GM10266 (cell line): ENCODE results near the gene RGL3.
A peak's percentile ranks its signal among the peaks of the same experiment; 100 is the strongest.
"Not testable (repeated sequence)": the region's sequence is repeated elsewhere in the genome, so short reads cannot be mapped to it uniquely, and the experiment has no call there.

Experiments used
- DNase-seq: peaks from one replicate; pipeline ENCODE4 v3.0.0; 2012; ENCODE audit errors: extremely low spot score
- CTCF ChIP-seq: IDR thresholded peaks from 2 replicates; pipeline ENCODE4 v1.5.1; 2012; ENCODE audit warnings: mild to moderate bottlenecking, low read depth; ENCODE audit not compliant: control insufficient read depth, insufficient read depth; ENCODE audit errors: missing control alignments

RGL3 gene

GRCh38 chr19:11458236-11458900, 39.3 kb upstream of the RGL3 start:
- TF ChIP-seq CTCF = no peak
- no peak for DNase-seq

- no peak for TF ChIP-seq CTCF
- no peak for DNase-seq
Observed at GRCh38 chr19:11457831-11458230, 38.7 kb upstream of the RGL3 start.

- no peak for DNase-seq
- TF ChIP-seq CTCF = no peak
Observed at GRCh38 chr19:11457115-11457514, 38.0 kb upstream of the RGL3 start.

GRCh38 chr19:11456659-11457058, 37.5 kb upstream of the RGL3 start:
- no peak for DNase-seq
- no peak for TF ChIP-seq CTCF

- not testable (repeated sequence) for DNase-seq
Observed at GRCh38 chr19:11455233-11455554, 36.1 kb upstream of the RGL3 start.

- TF ChIP-seq CTCF = peak; percentile 49
- peak; percentile 80 for DNase-seq
Observed at GRCh38 chr19:11453468-11454341, 34.6 kb upstream of the RGL3 start.

GRCh38 chr19:11452620-11453310, 33.7 kb upstream of the RGL3 start:
- TF ChIP-seq CTCF = peak; percentile 25
- peak; percentile 45 for DNase-seq
